LoVo (cell line): ENCODE data around the gene MAPKBP1.

ENCODE experiments used
- DNase-seq: peaks from one replicate; pipeline ENCODE4 v3.0.0-alpha.2; 2016; ENCODE audit warnings: low spot score

MAPKBP1 gene

GRCh38 chr15:41782371-41783282 lies 8.3 kb downstream of the MAPKBP1 start:
- no peak for DNase-seq

- no peak for DNase-seq
These were observed 9.0 kb downstream of the MAPKBP1 start for GRCh38 chr15:41783296-41783695.

GRCh38 chr15:41788262-41788661 lies 14.0 kb downstream of the MAPKBP1 start:
- no peak for DNase-seq

GRCh38 chr15:41789236-41789635 lies 15.0 kb downstream of the MAPKBP1 start:
- DNase-seq, result no peak

- no peak for DNase-seq
These were observed 15.4 kb downstream of the MAPKBP1 start for GRCh38 chr15:41789662-41790061.

GRCh38 chr15:41790169-41790568 lies 15.9 kb downstream of the MAPKBP1 start:
- DNase-seq, result no peak

GRCh38 chr15:41790756-41791546 lies 16.7 kb downstream of the MAPKBP1 start:
- DNase-seq, result peak; percentile 85

GRCh38 chr15:41791547-41791937 lies 17.3 kb downstream of the MAPKBP1 start:
- DNase-seq, result no peak

GRCh38 chr15:41792000-41792637 lies 17.8 kb downstream of the MAPKBP1 start:
- no peak for DNase-seq

- DNase-seq, result no peak
These were observed 19.8 kb downstream of the MAPKBP1 start for GRCh38 chr15:41794081-41794480.

GRCh38 chr15:41795996-41796856 lies 21.9 kb downstream of the MAPKBP1 start:
- no peak for DNase-seq

- DNase-seq, result no peak
These were observed 23.1 kb downstream of the MAPKBP1 start for GRCh38 chr15:41797201-41797944.

GRCh38 chr15:41798607-41799487 lies 24.6 kb downstream of the MAPKBP1 start:
- DNase-seq, result peak; percentile 15

GRCh38 chr15:41799488-41799805 lies 25.2 kb downstream of the MAPKBP1 start:
- DNase-seq, result no peak

GRCh38 chr15:41801185-41801584 lies 26.9 kb downstream of the MAPKBP1 start:
- no peak for DNase-seq

GRCh38 chr15:41801850-41802455 lies 27.7 kb downstream of the MAPKBP1 start:
- no peak for DNase-seq

GRCh38 chr15:41804361-41804760 lies 30.1 kb downstream of the MAPKBP1 start:
- DNase-seq, result no peak

GRCh38 chr15:41804916-41805666 lies 30.8 kb downstream of the MAPKBP1 start:
- no peak for DNase-seq

GRCh38 chr15:41805711-41806110 lies 31.4 kb downstream of the MAPKBP1 start:
- no peak for DNase-seq
